ENCODE data around the gene PPHLN1. TPM values are rescaled to one million over a fixed set of nuclear protein-coding genes. Genes with fewer than 3 reads are reported as not detected.

PPHLN1 gene
- total and polyA plus RNA-seq, 2 of the 8 experiments (the other 6 are each of a cell fraction or from before 2014, with no cell fraction given) = 34.3 to 71.6 TPM

DNA sequence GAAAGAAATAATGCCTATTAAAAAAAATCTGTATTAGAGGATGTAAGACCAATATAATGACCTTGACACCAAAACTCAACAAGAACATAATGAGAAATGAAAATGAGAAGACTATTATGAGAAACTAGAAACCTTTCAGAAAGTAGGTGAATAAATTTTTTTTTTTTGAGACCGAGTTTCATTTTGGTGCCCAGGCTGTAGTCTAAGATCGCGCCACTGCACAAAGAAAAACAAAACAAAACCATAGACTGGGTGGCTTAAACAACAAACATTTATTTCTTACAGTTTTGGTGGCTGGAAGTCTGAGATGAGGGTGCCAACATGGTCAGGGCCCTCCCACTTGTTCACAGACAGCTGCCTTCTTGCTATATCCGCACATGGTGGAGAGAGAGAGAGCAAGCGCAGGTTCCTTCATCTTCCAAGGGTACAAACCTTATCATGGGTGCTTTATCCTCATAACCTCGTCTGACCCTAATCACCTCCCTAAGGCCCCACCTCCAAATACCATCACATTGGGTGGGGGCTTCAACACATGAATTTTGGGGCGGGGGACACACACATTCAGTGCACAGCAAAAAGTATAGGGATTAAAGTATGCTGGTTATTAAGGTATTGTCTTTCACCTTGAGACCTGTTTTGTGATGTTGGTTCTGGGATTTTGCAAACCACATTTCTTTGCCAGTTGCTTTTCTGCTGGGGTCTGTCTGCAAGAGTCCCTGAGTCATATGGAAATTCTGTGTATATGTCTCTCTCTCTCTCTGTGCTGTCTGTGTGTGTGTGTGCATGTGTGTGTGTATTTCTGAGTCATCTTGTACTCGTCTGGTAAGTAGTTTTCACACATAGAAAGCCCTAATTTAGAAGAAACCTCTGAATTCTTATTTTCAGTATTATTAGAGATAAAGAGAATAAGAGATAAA lies 26.3 kb upstream of the PPHLN1 start (continued):
- no peak for TF ChIP-seq JUND (IDR thresholded peaks at IDR 0.05; ENCODE audit: low read length)

Measured in H1 (cell line).